Measurements from ENCODE around the gene NNMT. TPM values are rescaled to one million over a fixed set of nuclear protein-coding genes. Genes with fewer than 3 reads are reported as not detected.

The NNMT gene
- polyA plus RNA-seq, 4 donors = 0.81 to 169 (median 22.7) TPM

GRCh38 chr11:114362326-114362725, 66.1 kb downstream of the NNMT start:
- DNase-seq = no peak
- Histone ChIP-seq H3K27ac (ENCODE audit: low read depth in 1 of 3, low read length in 2 of 3) (no peak overlapping the region), H3K9me3 (ENCODE audit: control insufficient read depth in 2 of 2, insufficient read depth in 1 of 2, low read depth in 1 of 2, low read length in 1 of 2) (no peaks in the 10 kb centered on the region), H3K27me3 (ENCODE audit: control insufficient read depth in 3 of 3, insufficient read depth in 3 of 3, low read length in 3 of 3) (no peaks in the 10 kb centered on the region), H3K4me3 (ENCODE audit: low read depth in 1 of 3, low read length in 3 of 3) (no peak overlapping the region), H3K36me3 (ENCODE audit: control insufficient read depth in 3 of 3, insufficient read depth in 2 of 3, low read depth in 1 of 3, low read length in 3 of 3) (no peaks in the 10 kb centered on the region), H3K4me1 (ENCODE audit: control insufficient read depth in 3 of 3, insufficient read depth in 2 of 3, low read depth in 1 of 3, low read length in 2 of 3) (no peaks in the 10 kb centered on the region)
- FAIRE-seq = no peak
- WGBS, 3 donors = 72 to 80% (median 74%) methylated on average over 4 of the region's 4 CpGs

GRCh38 chr11:114362958-114363357, 66.8 kb downstream of the NNMT start:
- 33 to 63% (median 45%) methylated on average over 3 of the region's 3 CpGs for WGBS, 3 donors
- no peak for FAIRE-seq
- DNase-seq = no peak
- H3K4me3 ChIP-seq (ENCODE audit: low read depth in 1 of 3, low read length in 3 of 3) = no peak overlapping the region
- no peaks in the 10 kb centered on the region for H3K4me1 ChIP-seq (ENCODE audit: control insufficient read depth in 3 of 3, insufficient read depth in 2 of 3, low read depth in 1 of 3, low read length in 2 of 3)
- H3K36me3 ChIP-seq (ENCODE audit: control insufficient read depth in 3 of 3, insufficient read depth in 2 of 3, low read depth in 1 of 3, low read length in 3 of 3) = no peaks in the 10 kb centered on the region
- H3K9me3 ChIP-seq (ENCODE audit: control insufficient read depth in 2 of 2, insufficient read depth in 1 of 2, low read depth in 1 of 2, low read length in 1 of 2) = no peaks in the 10 kb centered on the region
- no peaks in the 10 kb centered on the region for H3K27me3 ChIP-seq (ENCODE audit: control insufficient read depth in 3 of 3, insufficient read depth in 3 of 3, low read length in 3 of 3)
- no peak overlapping the region for H3K27ac ChIP-seq (ENCODE audit: low read depth in 1 of 3, low read length in 2 of 3)

Other genes starting within 250 kb of the NNMT start
- gene ZBTB16, start 236.7 kb upstream of the NNMT start, polyA plus RNA-seq = 10 to 100 TPM in 2 of 4 donors, 1 to 10 TPM in 2; 1.5 to 32.4 (median 17.4) TPM
- 10 to 100 TPM in 2 of 4 donors, 1 to 10 TPM in 2; 9.3 to 12.1 (median 10.9) TPM for gene C11orf71, start 104.1 kb downstream of the NNMT start, polyA plus RNA-seq
- 10 to 100 TPM; 17.0 to 43.8 (median 21.1) TPM for gene RBM7, start 104.3 kb downstream of the NNMT start, polyA plus RNA-seq
- 10 to 100 TPM; 24.8 to 62.6 (median 36.1) TPM for gene REXO2, start 143.1 kb downstream of the NNMT start, polyA plus RNA-seq

Data from small intestine (tissue), 7 donors.